HepG2 (cell line): Measurements from ENCODE around the gene NEK6. TPM values are rescaled to one million over a fixed set of nuclear protein-coding genes. Genes with fewer than 3 reads are reported as not detected.

Source experiments
- ELF3 ChIP-seq: IDR thresholded peaks from 2 replicates; pipeline ENCODE4 v1.6.1; 2016; ENCODE audit warnings: missing genetic modification reagents, missing compliant biosample characterization
- FOXP4 ChIP-seq: sonication (generic); formaldehyde crosslinking; IDR thresholded peaks from 2 replicates; pipeline ENCODE4 v1.4.0; 2020; ENCODE audit warnings: missing genetic modification reagents
- ZNF687 ChIP-seq: sonication (generic); formaldehyde crosslinking; IDR thresholded peaks from 2 replicates; pipeline ENCODE4 v1.5.1; 2020; ENCODE audit warnings: mild to moderate bottlenecking, missing genetic modification reagents, moderate library complexity
- polyA plus RNA-seq, 8 experiments: library from polyadenylated mRNA; depleted of rRNA in 3 of 8; stranded (reverse) in 7 of 8; unstranded in 1 of 8; fragments of >200 nt; fragmentation: Illumina TruSeq in 4 of 8; extraction: Trizol in 4 of 8; gene quantifications; 2 replicates each; pipeline versions ENCODE4 v1.2.1 to v1.2.3, GENCODE V29; 2011 to 2016; ENCODE audit warnings: low read depth in 4 of 8, missing spikeins in 1 of 8, mixed read lengths in 1 of 8; ENCODE audit not compliant: insufficient read depth in 1 of 8
- total RNA-seq, 5 experiments: library from RNA; depleted of rRNA; stranded (reverse); fragments of >200 nt; fragmentation: Illumina TruSeq; extraction: Trizol; gene quantifications; 2 replicates each; pipeline ENCODE4 v1.2.3, GENCODE V29; 2016; ENCODE audit warnings: low read depth in 1 of 5
- TF ChIP-seq, protein P1 (sequence below), 2 experiments: fragments of 450-650 bp in 1 of 2; sonication (generic) in 1 of 2; formaldehyde crosslinking in 1 of 2; IDR thresholded peaks; 2 replicates each; pipeline versions ENCODE4 v1.6.1 to v1.8.0; 2016 to 2022; ENCODE audit warnings: antibody characterized with exemption in 1 of 2, mild to moderate bottlenecking in 1 of 2, missing genetic modification reagents in 1 of 2

The NEK6 gene
- total and polyA plus RNA-seq, 2 of the 13 experiments (the other 11 are each of a cell fraction or from before 2014, with no cell fraction given) = 30.4 to 119 TPM

DNA sequence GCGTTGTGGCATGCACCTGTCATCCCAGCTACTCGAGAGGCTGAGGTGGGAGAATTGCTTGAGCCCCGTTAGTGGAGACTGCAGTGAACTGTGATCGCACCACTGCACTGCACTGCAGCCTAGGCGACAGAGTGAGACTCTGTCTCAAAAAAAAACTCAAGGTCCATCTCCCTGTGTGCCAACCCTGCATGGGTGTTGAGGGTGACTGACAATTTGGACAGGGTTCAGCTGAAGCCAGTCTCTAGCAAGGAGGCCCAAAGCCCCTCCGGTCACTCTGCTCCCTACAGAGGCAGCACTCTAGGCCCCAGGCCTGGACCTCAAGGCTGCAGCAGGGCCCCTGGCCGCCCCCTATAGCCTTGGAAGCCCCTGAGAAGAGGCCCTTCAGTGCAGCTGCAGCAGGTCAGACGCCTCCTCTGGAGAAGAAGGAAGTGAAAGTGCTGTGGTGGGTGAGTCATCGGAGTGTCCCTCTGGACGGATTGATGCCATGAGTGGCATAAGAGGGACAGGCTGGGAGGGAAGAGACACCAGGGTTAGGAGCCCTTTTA, 39.2 kb upstream of the NEK6 start (continued):
- peak; percentile 52 for TF ChIP-seq ZNF687 (CRISPR knock-in tag)
- no peak for TF ChIP-seq FOXP4
- TF ChIP-seq, protein P1, sequence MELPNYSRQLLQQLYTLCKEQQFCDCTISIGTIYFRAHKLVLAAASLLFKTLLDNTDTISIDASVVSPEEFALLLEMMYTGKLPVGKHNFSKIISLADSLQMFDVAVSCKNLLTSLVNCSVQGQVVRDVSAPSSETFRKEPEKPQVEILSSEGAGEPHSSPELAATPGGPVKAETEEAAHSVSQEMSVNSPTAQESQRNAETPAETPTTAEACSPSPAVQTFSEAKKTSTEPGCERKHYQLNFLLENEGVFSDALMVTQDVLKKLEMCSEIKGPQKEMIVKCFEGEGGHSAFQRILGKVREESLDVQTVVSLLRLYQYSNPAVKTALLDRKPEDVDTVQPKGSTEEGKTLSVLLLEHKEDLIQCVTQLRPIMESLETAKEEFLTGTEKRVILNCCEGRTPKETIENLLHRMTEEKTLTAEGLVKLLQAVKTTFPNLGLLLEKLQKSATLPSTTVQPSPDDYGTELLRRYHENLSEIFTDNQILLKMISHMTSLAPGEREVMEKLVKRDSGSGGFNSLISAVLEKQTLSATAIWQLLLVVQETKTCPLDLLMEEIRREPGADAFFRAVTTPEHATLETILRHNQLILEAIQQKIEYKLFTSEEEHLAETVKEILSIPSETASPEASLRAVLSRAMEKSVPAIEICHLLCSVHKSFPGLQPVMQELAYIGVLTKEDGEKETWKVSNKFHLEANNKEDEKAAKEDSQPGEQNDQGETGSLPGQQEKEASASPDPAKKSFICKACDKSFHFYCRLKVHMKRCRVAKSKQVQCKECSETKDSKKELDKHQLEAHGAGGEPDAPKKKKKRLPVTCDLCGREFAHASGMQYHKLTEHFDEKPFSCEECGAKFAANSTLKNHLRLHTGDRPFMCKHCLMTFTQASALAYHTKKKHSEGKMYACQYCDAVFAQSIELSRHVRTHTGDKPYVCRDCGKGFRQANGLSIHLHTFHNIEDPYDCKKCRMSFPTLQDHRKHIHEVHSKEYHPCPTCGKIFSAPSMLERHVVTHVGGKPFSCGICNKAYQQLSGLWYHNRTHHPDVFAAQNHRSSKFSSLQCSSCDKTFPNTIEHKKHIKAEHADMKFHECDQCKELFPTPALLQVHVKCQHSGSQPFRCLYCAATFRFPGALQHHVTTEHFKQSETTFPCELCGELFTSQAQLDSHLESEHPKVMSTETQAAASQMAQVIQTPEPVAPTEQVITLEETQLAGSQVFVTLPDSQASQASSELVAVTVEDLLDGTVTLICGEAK (IDR thresholded peaks at IDR 0.05) = no peak
- TF ChIP-seq, protein P1 (CRISPR knock-in tag; IDR thresholded peaks at IDR 0.05) = 0 out of 2 replicates have a peak, but pooled peaks have one; percentile 28
- TF ChIP-seq ELF3 (CRISPR knock-in tag) = peak; percentile 57; the same call in 1 of the 2 replicates
